MM.1S (cell line): Measurements from ENCODE around the gene ARL4A.

Experiments used
- CTCF ChIP-seq: fragments of 300-600 bp; sonication (generic); IDR thresholded peaks from 2 replicates; pipeline ENCODE4 v1.5.1; 2016; ENCODE audit warnings: antibody characterized with exemption, low read length, mixed read lengths
- EZH2 ChIP-seq: fragments of 300-600 bp; sonication (generic); optimal IDR thresholded peaks from 2 replicates; pipeline ENCODE3; 2017; ENCODE audit warnings: low read depth, mild to moderate bottlenecking, antibody characterized with exemption, low read length, mixed read lengths
- EZH2phosphoT487 ChIP-seq: fragments of 300-600 bp; sonication (generic); IDR thresholded peaks from 2 replicates; pipeline ENCODE4 v1.6.1; 2018; ENCODE audit warnings: antibody characterized with exemption, low read length

GRCh38 chr7:12708314-12708713, 20.9 kb downstream of the ARL4A start:
- no peak for TF ChIP-seq CTCF
- no peak for TF ChIP-seq EZH2
- TF ChIP-seq EZH2phosphoT487, result no peak
